H1 (cell line): ENCODE data around the gene SLC24A3. TPM values are rescaled to one million over a fixed set of nuclear protein-coding genes. Genes with fewer than 3 reads are reported as not detected.

Source experiments
- CTCF ChIA-PET: fragments of 300-600 bp; sonication (Branson Sonifier 250); formaldehyde crosslinking; loops from one replicate; lab custom pipeline; 2021; ENCODE audit not compliant: partially characterized antibody; lab: Charles Lee
- POLR2A ChIA-PET: fragments of 300-600 bp; sonication (Branson Sonifier 250); formaldehyde crosslinking; loops from one replicate; lab custom pipeline; 2021; ENCODE audit warnings: inconsistent platforms; ENCODE audit not compliant: partially characterized antibody; lab: Charles Lee
- DNase-seq, 2 experiments: peaks; one replicate each; pipeline versions ENCODE4 v3.0.0 to v3.0.0-alpha.2; 2010 to 2022; ENCODE audit warnings: low spot score in 2 of 2, low read depth in 1 of 2, mixed read lengths in 1 of 2
- FAIRE-seq: peaks from 2 replicates; lab custom pipeline; 2011; peaks lifted over from hg19 to GRCh38; lab: Jason Lieb, UNC
- H2AFZ ChIP-seq: 2 replicates; pipeline ENCODE4 v1.8.1; 2012; ENCODE audit warnings: low read length, inconsistent platforms
- H2AK5ac ChIP-seq: 2 replicates; pipeline ENCODE4 v1.6.1; 2013; ENCODE audit warnings: low read depth, low read length
- H2BK120ac ChIP-seq: replicated peaks from 2 replicates; pipeline ENCODE3; 2013; ENCODE audit warnings: low read depth, low read length, inconsistent platforms
- H2BK12ac ChIP-seq: 2 replicates; pipeline ENCODE4 v1.6.1; 2013; ENCODE audit warnings: low read depth, low read length
- H2BK15ac ChIP-seq: 2 replicates; pipeline ENCODE4 v1.6.1; 2013; ENCODE audit warnings: low read length
- H2BK20ac ChIP-seq: 2 replicates; pipeline ENCODE4 v1.6.1; 2013; ENCODE audit warnings: low read length
- H2BK5ac ChIP-seq: 2 replicates; pipeline ENCODE4 v1.6.1; 2013; ENCODE audit warnings: low read depth, low read length
- H3K14ac ChIP-seq: 2 replicates; pipeline ENCODE4 v1.6.1; 2013; ENCODE audit warnings: inconsistent platforms; ENCODE audit not compliant: insufficient read length
- H3K18ac ChIP-seq: 2 replicates; pipeline ENCODE4 v1.6.1; 2013; ENCODE audit warnings: low read length; ENCODE audit errors: extremely low read depth
- H3K23ac ChIP-seq: 2 replicates; pipeline ENCODE4 v1.6.1; 2013; ENCODE audit warnings: inconsistent platforms; ENCODE audit not compliant: insufficient read length
- H3K23me2 ChIP-seq: 2 replicates; pipeline ENCODE4 v1.6.1; 2013; ENCODE audit warnings: low read depth, low read length
- H3K27ac ChIP-seq: 2 replicates; pipeline ENCODE4 v1.6.1; 2011; ENCODE audit warnings: low read depth, low read length, inconsistent platforms
- H3K27me3 ChIP-seq, 4 experiments: replicated peaks in 1 of 4; 1 replicate in 1 of 4; 2 replicates in 3 of 4; pipeline versions ENCODE4 v1.6.1 to v1.8.1; 2011 to 2013; ENCODE audit warnings: low read length in 3 of 4, mild to moderate bottlenecking in 3 of 4, inconsistent platforms in 2 of 4, mixed read lengths in 2 of 4, moderate library complexity in 1 of 4; ENCODE audit not compliant: control insufficient read depth in 3 of 4, insufficient read depth in 3 of 4; ENCODE audit errors: extremely low read depth in 1 of 4
- H3K36me3 ChIP-seq, 4 experiments: 2 replicates each; pipeline versions ENCODE4 v1.6.1 to v1.8.1; 2011 to 2013; ENCODE audit warnings: mild to moderate bottlenecking in 4 of 4, low read length in 3 of 4, moderate library complexity in 2 of 4, control low read depth in 1 of 4, inconsistent platforms in 1 of 4; ENCODE audit not compliant: insufficient read depth in 4 of 4, control insufficient read depth in 2 of 4
- H3K4ac ChIP-seq: replicated peaks from 2 replicates; pipeline ENCODE3; 2013; ENCODE audit warnings: low read length, low read depth, mixed read lengths, inconsistent platforms; ENCODE audit not compliant: insufficient read length
- H3K4me1 ChIP-seq, 4 experiments: replicated peaks in 1 of 4; 1 replicate in 1 of 4; 2 replicates in 3 of 4; pipeline versions ENCODE4 v1.6.1 to v1.8.1; 2011 to 2013; ENCODE audit warnings: low read length in 3 of 4, inconsistent platforms in 2 of 4, mixed read lengths in 1 of 4; ENCODE audit not compliant: insufficient read depth in 4 of 4, control insufficient read depth in 3 of 4
- H3K4me2 ChIP-seq, 2 experiments: 2 replicates each; pipeline versions ENCODE4 v1.6.1 to v1.8.1; 2011 to 2013; ENCODE audit warnings: low read depth in 2 of 2, low read length in 2 of 2, control low read depth in 1 of 2, inconsistent platforms in 1 of 2, mild to moderate bottlenecking in 1 of 2; ENCODE audit not compliant: insufficient read depth in 1 of 2
- H3K4me3 ChIP-seq, 4 experiments: fragments of 200-600, 300-600 bp in 1 of 4; sonication (generic), shearing (Covaris generic), sonication (Bioruptor Twin) in 1 of 4; 2 replicates each; pipeline versions ENCODE4 v1.5.1 to v1.8.1; 2011 to 2016; ENCODE audit warnings: low read length in 4 of 4, low read depth in 3 of 4, control low read depth in 2 of 4, inconsistent platforms in 2 of 4, mild to moderate bottlenecking in 2 of 4, mixed read lengths in 1 of 4, moderate library complexity in 1 of 4; ENCODE audit not compliant: insufficient read depth in 2 of 4; ENCODE audit errors: extremely low read depth in 1 of 4
- H3K56ac ChIP-seq: replicated peaks from 2 replicates; pipeline ENCODE3; 2013; ENCODE audit warnings: low read depth, mild to moderate bottlenecking, mixed read lengths, low read length, inconsistent platforms; ENCODE audit not compliant: insufficient read length
- H3K79me1 ChIP-seq: 2 replicates; pipeline ENCODE4 v1.6.1; 2013; ENCODE audit warnings: low read depth, low read length, control low read depth
- H3K79me2 ChIP-seq, 2 experiments: 2 replicates each; pipeline versions ENCODE4 v1.6.1 to v1.8.1; 2012 to 2013; ENCODE audit warnings: low read length in 2 of 2, mild to moderate bottlenecking in 2 of 2, inconsistent platforms in 1 of 2; ENCODE audit not compliant: insufficient read depth in 2 of 2, control insufficient read depth in 1 of 2
- H3K9ac ChIP-seq, 4 experiments: replicated peaks in 1 of 4; 1 replicate in 1 of 4; 2 replicates in 3 of 4; pipeline versions ENCODE4 v1.6.1 to v1.8.1; 2011 to 2013; ENCODE audit warnings: low read depth in 3 of 4, low read length in 3 of 4, control low read depth in 2 of 4, mild to moderate bottlenecking in 2 of 4, moderate library complexity in 2 of 4, inconsistent platforms in 1 of 4; ENCODE audit errors: extremely low read depth in 1 of 4
- H3K9me3 ChIP-seq, 2 experiments: 2 replicates each; pipeline versions ENCODE4 v1.6.1 to v1.8.1; 2012 to 2013; ENCODE audit warnings: mild to moderate bottlenecking in 2 of 2, moderate library complexity in 2 of 2, control low read depth in 1 of 2, inconsistent platforms in 1 of 2, low read depth in 1 of 2, low read length in 1 of 2, mixed read lengths in 1 of 2; ENCODE audit not compliant: insufficient read depth in 2 of 2
- H4K20me1 ChIP-seq, 2 experiments: replicated peaks in 1 of 2; 2 replicates each; pipeline versions ENCODE3 to v1.8.1; 2011 to 2013; ENCODE audit warnings: inconsistent platforms in 2 of 2, low read length in 2 of 2, mild to moderate bottlenecking in 1 of 2; ENCODE audit not compliant: insufficient read depth in 2 of 2, control insufficient read depth in 1 of 2
- H4K5ac ChIP-seq: 2 replicates; pipeline ENCODE4 v1.6.1; 2013; ENCODE audit warnings: low read length, low read depth, mixed read lengths, inconsistent platforms; ENCODE audit not compliant: insufficient read length
- H4K8ac ChIP-seq: 2 replicates; pipeline ENCODE4 v1.8.0; 2013; ENCODE audit warnings: mild to moderate bottlenecking, moderate library complexity, low read length, inconsistent platforms; ENCODE audit not compliant: insufficient read depth; ENCODE audit errors: extremely low read depth
- H4K91ac ChIP-seq: replicated peaks from 2 replicates; pipeline ENCODE3; 2013; ENCODE audit warnings: low read length, mixed read lengths, inconsistent platforms; ENCODE audit not compliant: insufficient read length
- SIN3A ChIP-seq, 2 experiments: IDR thresholded peaks in 1 of 2; conservative IDR thresholded peaks in 1 of 2; 2 replicates each; pipeline ENCODE4 v1.6.1; 2011 to 2012; ENCODE audit warnings: low read length in 2 of 2, improper control_type of control experiment in 1 of 2, low read depth in 1 of 2, mild to moderate bottlenecking in 1 of 2
- TBP ChIP-seq: IDR thresholded peaks from 2 replicates; pipeline ENCODE4 v1.6.1; 2011; ENCODE audit warnings: low read depth, low read length, improper control_type of control experiment
- YY1 ChIP-seq: IDR thresholded peaks from 2 replicates; pipeline ENCODE4 v1.6.1; 2011; ENCODE audit warnings: low read depth, mild to moderate bottlenecking, low read length
- WGBS, 2 experiments: shearing (Covaris generic) in 1 of 2; methylation state at CpG; one replicate each; pipeline versions ENCODE4 v1.1.6 to v1.1.7; 2013 to 2015; ENCODE audit warnings: low lambda C conversion rate in 2 of 2, mixed read lengths in 2 of 2, inconsistent platforms in 1 of 2, low coverage in 1 of 2, missing lambda C conversion rate in 1 of 2; ENCODE audit not compliant: insufficient replicate concordance in 2 of 2, insufficient coverage in 1 of 2, insufficient read length in 1 of 2; ENCODE audit errors: extremely low coverage in 1 of 2, missing lambda C conversion rate in 1 of 2; 5-methylcytosine and 5-hydroxymethylcytosine counted together
- polyA plus RNA-seq, 7 experiments: library from polyadenylated mRNA; depleted of rRNA in 3 of 7; stranded (reverse) in 5 of 7; unstranded in 2 of 7; fragments of >200 nt in 5 of 7; fragments of 200-250 nt in 2 of 7; gene quantifications; 1 replicate in 5 of 7; 2 replicates in 1 of 7; 4 replicates in 1 of 7; pipeline versions ENCODE4 v1.2.1 to v1.2.3, GENCODE V29; 2011 to 2013; ENCODE audit warnings: missing spikeins in 2 of 7, mixed read lengths in 2 of 7
- total RNA-seq: library from RNA; stranded (reverse); fragmentation: NEBNext Ultra II Directional; extraction: Animal tissue kit (Norgen Biotek cat#: 25700); gene quantifications from 2 replicates; pipeline ENCODE4 v1.2.1, GENCODE V29; 2021
- TF ChIP-seq, protein P1 (sequence below), 3 experiments: IDR thresholded peaks; 1 replicate in 2 of 3; 2 replicates in 1 of 3; pipeline versions ENCODE4 v1.5.1 to v1.6.1; 2011; ENCODE audit warnings: low read length in 3 of 3, mild to moderate bottlenecking in 3 of 3, inconsistent platforms in 2 of 3, low read depth in 1 of 3, moderate library complexity in 1 of 3; ENCODE audit not compliant: insufficient read depth in 1 of 3; ENCODE audit errors: control extremely low read depth in 1 of 3

The SLC24A3 gene
- total and polyA plus RNA-seq, 2 of the 8 experiments (the other 6 are each of a cell fraction or from before 2014, with no cell fraction given) = 4.5 to 6.3 TPM

DNA sequence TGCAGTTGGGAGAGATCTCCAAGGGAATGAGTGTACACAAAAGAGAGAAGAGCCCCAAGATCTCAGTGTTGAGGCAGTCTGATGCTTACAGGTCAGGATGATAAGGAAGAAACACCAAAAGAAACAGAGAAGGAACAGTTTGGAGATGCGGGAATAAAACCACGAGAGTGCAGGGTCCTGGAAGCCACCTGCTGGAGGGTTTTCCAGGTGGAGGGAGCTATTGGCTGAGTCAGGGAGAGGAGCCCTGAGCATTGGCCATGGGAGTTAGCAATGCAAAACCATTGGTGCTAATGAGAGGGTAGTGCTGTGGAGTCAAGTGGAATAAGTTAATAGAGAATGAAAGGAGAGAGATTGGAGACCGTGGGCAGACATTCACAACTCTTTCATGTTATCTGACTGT lies 506.4 kb downstream of the SLC24A3 start:
- H3K23ac ChIP-seq = no peak overlapping the region
- 92% methylated on average over 3 of the region's 3 CpGs; no CpG with 5 or more reads in 1 of the 2 experiments for WGBS, 2 experiments
- no peak overlapping the region for H3K4me2 ChIP-seq
- no peak overlapping the region for H2BK120ac ChIP-seq
- no peaks in the 10 kb centered on the region; a peak in 1 of 8 replicates for H3K36me3 ChIP-seq
- H4K8ac ChIP-seq = no peak overlapping the region
- ChIA-PET POLR2A (interaction anchor here (1.0 kb wide), 1 partner anchor 11 kb away, joined by 3 read pairs; no protein-coding TSS in a partner anchor), CTCF (no interaction called here)
- H3K79me2 ChIP-seq = no peaks in the 10 kb centered on the region
- no peak overlapping the region for H4K5ac ChIP-seq
- no peaks in the 10 kb centered on the region for H4K20me1 ChIP-seq
- H2AFZ ChIP-seq = no peak overlapping the region
- H2BK20ac ChIP-seq = no peak overlapping the region
- no peak overlapping the region for H2AK5ac ChIP-seq
- H3K9ac ChIP-seq = no peak overlapping the region
- TF ChIP-seq TBP = no peak
- TF ChIP-seq, protein P1, sequence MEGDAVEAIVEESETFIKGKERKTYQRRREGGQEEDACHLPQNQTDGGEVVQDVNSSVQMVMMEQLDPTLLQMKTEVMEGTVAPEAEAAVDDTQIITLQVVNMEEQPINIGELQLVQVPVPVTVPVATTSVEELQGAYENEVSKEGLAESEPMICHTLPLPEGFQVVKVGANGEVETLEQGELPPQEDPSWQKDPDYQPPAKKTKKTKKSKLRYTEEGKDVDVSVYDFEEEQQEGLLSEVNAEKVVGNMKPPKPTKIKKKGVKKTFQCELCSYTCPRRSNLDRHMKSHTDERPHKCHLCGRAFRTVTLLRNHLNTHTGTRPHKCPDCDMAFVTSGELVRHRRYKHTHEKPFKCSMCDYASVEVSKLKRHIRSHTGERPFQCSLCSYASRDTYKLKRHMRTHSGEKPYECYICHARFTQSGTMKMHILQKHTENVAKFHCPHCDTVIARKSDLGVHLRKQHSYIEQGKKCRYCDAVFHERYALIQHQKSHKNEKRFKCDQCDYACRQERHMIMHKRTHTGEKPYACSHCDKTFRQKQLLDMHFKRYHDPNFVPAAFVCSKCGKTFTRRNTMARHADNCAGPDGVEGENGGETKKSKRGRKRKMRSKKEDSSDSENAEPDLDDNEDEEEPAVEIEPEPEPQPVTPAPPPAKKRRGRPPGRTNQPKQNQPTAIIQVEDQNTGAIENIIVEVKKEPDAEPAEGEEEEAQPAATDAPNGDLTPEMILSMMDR (IDR thresholded peaks at IDR 0.05; ENCODE audit: control extremely low read depth in 1 of 3, insufficient read depth in 1 of 3, low read depth in 1 of 3, low read length in 3 of 3) = peak in 1 of 3 experiments; percentile 6; a peak in 1 of 4 replicates
- no peak for TF ChIP-seq YY1
- TF ChIP-seq SIN3A (conservative IDR thresholded peaks at IDR 0.05 in 1 of 2, IDR thresholded peaks at IDR 0.05 in 1 of 2; ENCODE audit: low read depth in 1 of 2, low read length in 2 of 2) = no peak
- FAIRE-seq (no peak), DNase-seq (no peak)
- H2BK5ac ChIP-seq = no peak overlapping the region
- H3K56ac ChIP-seq = no peak overlapping the region
- no peak overlapping the region for H3K27ac ChIP-seq
- H3K14ac ChIP-seq = no peak overlapping the region
- no peak overlapping the region for H3K4ac ChIP-seq
- H3K9me3 ChIP-seq = peaks cover 0 to 17% of the 10 kb centered on the region in 2 experiments; a peak in 2 of 4 replicates
- no peaks in the 10 kb centered on the region for H3K79me1 ChIP-seq
- H4K91ac ChIP-seq = no peak overlapping the region
- H3K18ac ChIP-seq = no peak overlapping the region
- H2BK12ac ChIP-seq = no peak overlapping the region
- H3K23me2 ChIP-seq = peaks cover 3% of the 10 kb centered on the region; the same call in 1 of the 2 replicates
- H2BK15ac ChIP-seq = no peak overlapping the region
- H3K4me1 ChIP-seq = no peaks in the 10 kb centered on the region
- no peaks in the 10 kb centered on the region for H3K27me3 ChIP-seq
- no peak overlapping the region for H3K4me3 ChIP-seq
